PFSK-1 (cell line): ENCODE data around the gene NAT9.

ENCODE experiments used
- FOXP2 ChIP-seq: optimal IDR thresholded peaks from 2 replicates; pipeline ENCODE3; 2011; ENCODE audit warnings: borderline replicate concordance, control low read depth, inconsistent platforms; ENCODE audit not compliant: insufficient read depth; ENCODE audit errors: extremely low read length, extremely low read depth
- POLR2AphosphoS5 ChIP-seq: IDR thresholded peaks from 2 replicates; pipeline ENCODE4 v1.6.1; 2012; ENCODE audit warnings: low read depth, mild to moderate bottlenecking, control low read depth, low read length, moderate library complexity
- REST ChIP-seq, 2 experiments: IDR thresholded peaks; 2 replicates each; pipeline versions ENCODE4 v1.6.1 to v1.8.0; 2011 to 2012; ENCODE audit warnings: low read depth in 2 of 2, low read length in 2 of 2, control low read depth in 1 of 2, inconsistent platforms in 1 of 2, mild to moderate bottlenecking in 1 of 2, moderate library complexity in 1 of 2; ENCODE audit not compliant: insufficient read depth in 1 of 2
- SIN3A ChIP-seq: IDR thresholded peaks from 2 replicates; pipeline ENCODE4 v1.6.1; 2012; ENCODE audit warnings: mild to moderate bottlenecking, low read length, moderate library complexity, borderline replicate concordance; ENCODE audit not compliant: insufficient read depth
- TAF1 ChIP-seq: IDR thresholded peaks from 2 replicates; pipeline ENCODE4 v1.6.1; 2012; ENCODE audit warnings: low read length, control low read depth, borderline replicate concordance; ENCODE audit not compliant: insufficient read depth

The NAT9 gene

GRCh38 chr17:74748279-74748528 lies 27.9 kb downstream of the NAT9 start:
- TF ChIP-seq REST (IDR thresholded peaks at IDR 0.05; ENCODE audit: insufficient read depth in 1 of 2, low read depth in 2 of 2, low read length in 2 of 2) (no peak), FOXP2 (no peak), SIN3A (no peak), POLR2AphosphoS5 (no peak), TAF1 (no peak)

DNA sequence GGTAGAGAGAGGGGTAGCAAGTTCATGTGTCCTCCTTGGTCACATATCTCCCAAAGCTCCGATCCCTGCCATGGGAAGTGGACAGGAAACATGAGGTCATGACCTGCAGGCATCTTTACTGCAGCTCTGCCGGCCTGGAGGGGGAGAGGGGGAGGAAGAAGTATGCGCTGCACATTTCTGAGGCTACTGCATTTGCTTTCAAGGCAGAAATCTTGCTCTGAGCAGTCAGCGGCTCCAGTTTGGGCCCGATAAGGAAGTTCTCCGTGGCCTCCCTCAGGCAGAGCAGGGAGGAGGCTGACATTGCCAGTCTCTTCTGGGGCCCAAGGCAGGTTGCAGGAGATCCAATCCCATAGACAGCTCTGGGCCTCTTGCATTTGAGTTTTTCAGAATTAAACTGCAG lies 29.2 kb downstream of the NAT9 start:
- TF ChIP-seq SIN3A (no peak), TAF1 (no peak), FOXP2 (no peak), POLR2AphosphoS5 (no peak), REST (IDR thresholded peaks at IDR 0.05; ENCODE audit: insufficient read depth in 1 of 2, low read depth in 2 of 2, low read length in 2 of 2) (no peak)

DNA sequence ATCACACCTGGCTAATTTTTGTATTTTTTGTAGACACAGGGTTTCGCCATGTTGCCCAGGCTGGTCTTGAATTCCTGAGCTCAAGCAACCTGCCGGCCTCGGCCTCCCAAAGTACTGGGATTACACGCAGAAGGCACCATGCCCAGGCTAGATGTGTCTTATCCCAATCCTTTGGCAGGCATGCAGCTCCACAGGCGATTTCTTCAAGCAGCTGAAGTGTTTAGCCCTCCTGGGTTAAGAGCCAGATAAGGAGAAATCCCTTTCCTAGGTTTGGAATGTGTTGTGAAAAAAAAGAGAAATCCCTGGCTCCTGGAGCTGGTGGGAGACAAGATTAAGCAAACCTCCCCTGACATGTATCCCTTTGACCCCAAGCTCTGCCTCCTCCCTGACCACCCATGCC lies 29.8 kb downstream of the NAT9 start:
- TF ChIP-seq SIN3A, result no peak

DNA sequence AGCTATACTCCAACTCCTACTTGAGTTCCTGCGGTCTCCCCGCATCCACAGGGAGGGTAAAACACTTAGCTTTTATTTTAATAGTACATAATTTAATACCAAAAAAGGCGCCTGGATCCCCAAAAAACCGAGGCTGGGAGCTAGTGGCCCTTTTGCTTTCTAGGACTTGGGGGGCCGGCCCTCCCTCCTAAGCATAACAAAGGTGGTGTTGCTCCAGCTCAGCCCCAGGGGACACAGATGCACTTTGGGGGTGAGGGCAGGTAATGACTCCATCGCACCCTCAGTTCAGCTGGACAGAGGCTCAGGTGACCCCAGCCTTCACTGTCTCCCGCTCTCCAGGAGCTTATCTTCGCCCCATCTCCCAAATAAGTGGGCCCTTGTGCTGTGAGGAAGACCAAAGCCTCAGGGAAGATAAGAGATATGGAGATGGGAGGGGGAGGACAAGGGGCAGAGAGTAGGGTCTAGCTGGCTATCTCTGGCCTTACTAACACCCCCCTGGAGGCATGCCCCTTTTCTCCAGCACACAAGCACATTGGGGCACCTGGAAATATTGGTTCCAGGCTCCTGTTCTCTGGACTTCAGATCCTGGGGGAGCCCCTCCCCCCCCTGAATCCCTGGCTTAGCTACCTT lies 30.5 kb downstream of the NAT9 start:
- no peak for TF ChIP-seq TAF1
- TF ChIP-seq FOXP2, result no peak
- no peak for TF ChIP-seq POLR2AphosphoS5
- no peak for TF ChIP-seq SIN3A
- TF ChIP-seq REST (IDR thresholded peaks at IDR 0.05; ENCODE audit: insufficient read depth in 1 of 2, low read depth in 2 of 2, low read length in 2 of 2), result no peak

- TF ChIP-seq TAF1 (no peak), POLR2AphosphoS5 (no peak), REST (IDR thresholded peaks at IDR 0.05; ENCODE audit: insufficient read depth in 1 of 2, low read depth in 2 of 2, low read length in 2 of 2) (no peak), SIN3A (no peak), FOXP2 (peak; percentile 26)
Measured at GRCh38 chr17:74744714-74745547, 31.2 kb downstream of the NAT9 start.
